Measurements from ENCODE around the gene MYH11.

- TF ChIP-seq CTCF (IDR thresholded peaks at IDR 0.05; ENCODE audit: low read depth, low read length): no peak
- TF ChIP-seq EZH2phosphoT487 (IDR thresholded peaks at IDR 0.05; ENCODE audit: low read depth): no peak
These were observed 85.1 kb downstream of the MYH11 start for GRCh38 chr16:15771694-15772093.
